T-helper 22 cell (primary cell): Measurements from ENCODE around the gene MGAT1.
"Not testable (repeated sequence)": the region's sequence is repeated elsewhere in the genome, so short reads cannot be mapped to it uniquely, and the experiment has no call there.

Source experiments
- DNase-seq: peaks from one replicate; pipeline ENCODE4 v3.0.0-alpha.2; 2020; ENCODE audit warnings: low read depth

The MGAT1 gene

GRCh38 chr5:180804129-180804618 lies 1.6 kb upstream of the MGAT1 start:
- DNase-seq = no peak

GRCh38 chr5:180803181-180804128 lies 849 bp upstream of the MGAT1 start:
- DNase-seq = peak; percentile 78

- DNase-seq = no peak
Observed at GRCh38 chr5:180801596-180802324, 846 bp downstream of the MGAT1 start.

GRCh38 chr5:180799902-180800801 lies 2.5 kb downstream of the MGAT1 start:
- DNase-seq = no peak

GRCh38 chr5:180799194-180799593 lies 3.4 kb downstream of the MGAT1 start:
- no peak for DNase-seq

- DNase-seq = no peak
Observed at GRCh38 chr5:180798193-180798592, 4.4 kb downstream of the MGAT1 start.

GRCh38 chr5:180797256-180798192 lies 5.1 kb downstream of the MGAT1 start:
- DNase-seq = no peak

- DNase-seq = no peak
Observed at GRCh38 chr5:180795771-180796313, 6.8 kb downstream of the MGAT1 start.

GRCh38 chr5:180792965-180793287 lies 9.7 kb downstream of the MGAT1 start:
- no peak for DNase-seq

- DNase-seq = no peak
Observed at GRCh38 chr5:180792287-180792964, 10.2 kb downstream of the MGAT1 start.

GRCh38 chr5:180791611-180792213 lies 10.9 kb downstream of the MGAT1 start:
- DNase-seq = no peak

GRCh38 chr5:180790524-180790923 lies 12.1 kb downstream of the MGAT1 start:
- no peak for DNase-seq

- DNase-seq = no peak
Observed at GRCh38 chr5:180790020-180790419, 12.6 kb downstream of the MGAT1 start.

GRCh38 chr5:180788651-180789410 lies 13.8 kb downstream of the MGAT1 start:
- DNase-seq = not testable (repeated sequence)

- DNase-seq = no peak
Observed at GRCh38 chr5:180787711-180788431, 14.7 kb downstream of the MGAT1 start.

GRCh38 chr5:180786531-180787398 lies 15.8 kb downstream of the MGAT1 start:
- DNase-seq = no peak

- DNase-seq = no peak
Observed at GRCh38 chr5:180785794-180786221, 16.8 kb downstream of the MGAT1 start.
